Neural cell (in vitro differentiated cells): ENCODE measurements around the gene FBXO45. TPM values are rescaled to one million over a fixed set of nuclear protein-coding genes. Genes with fewer than 3 reads are reported as not detected.

Experiments
- polyA plus RNA-seq: library from polyadenylated mRNA; depleted of rRNA; stranded (reverse); fragments of >200 nt; gene quantifications from 2 replicates; pipeline ENCODE4 v1.2.3, GENCODE V29; 2014
- small RNA-seq, 3 experiments: library from RNA; depleted of rRNA; stranded (forward); fragments of <200 nt; gene quantifications; one replicate each; pipeline ENCODE3, GENCODE V24; 2012

FBXO45 gene
- polyA plus RNA-seq, 1 donor from 2014 or later, result 35.3 TPM

Small RNA genes lying within 50 kb of the gene (small RNA-seq; reads per million reads assigned to genes)
- 0 reads per million in 3 experiments for gene RPS29P3

Other genes with a start within 250 kb of the FBXO45 start
- not detected in 2 replicates for gene TM4SF19, start 230.3 kb upstream of the FBXO45 start, polyA plus RNA-seq
- 18.1 and 19.6 TPM in 2 replicates for gene UBXN7, start 136.2 kb upstream of the FBXO45 start, polyA plus RNA-seq
- gene RNF168, start 64.9 kb upstream of the FBXO45 start, polyA plus RNA-seq, result 4.2 and 4.3 TPM in 2 replicates
- not detected in 2 replicates for gene SMCO1, start 53.3 kb upstream of the FBXO45 start, polyA plus RNA-seq
- 4.3 and 7.2 TPM in 2 replicates for gene WDR53, start 106 bp upstream of the FBXO45 start, polyA plus RNA-seq
- gene NRROS, start 71.0 kb downstream of the FBXO45 start, polyA plus RNA-seq, result not detected in 2 replicates
- gene CEP19, start 143.6 kb downstream of the FBXO45 start, polyA plus RNA-seq, result 37.9 and 43.1 TPM in 2 replicates
- gene PIGX, start 143.7 kb downstream of the FBXO45 start, polyA plus RNA-seq, result 97.3 and 116 TPM in 2 replicates
- gene PAK2, start 171.2 kb downstream of the FBXO45 start, polyA plus RNA-seq, result 37.9 and 40.3 TPM in 2 replicates